Measurements from ENCODE around the gene SEMA5B. TPM values are rescaled to one million over a fixed set of nuclear protein-coding genes. Genes with fewer than 3 reads are reported as not detected.

The SEMA5B gene
- total and polyA plus RNA-seq, 2 of the 4 experiments (the other 2 are of a cell fraction) = not detected

DNA sequence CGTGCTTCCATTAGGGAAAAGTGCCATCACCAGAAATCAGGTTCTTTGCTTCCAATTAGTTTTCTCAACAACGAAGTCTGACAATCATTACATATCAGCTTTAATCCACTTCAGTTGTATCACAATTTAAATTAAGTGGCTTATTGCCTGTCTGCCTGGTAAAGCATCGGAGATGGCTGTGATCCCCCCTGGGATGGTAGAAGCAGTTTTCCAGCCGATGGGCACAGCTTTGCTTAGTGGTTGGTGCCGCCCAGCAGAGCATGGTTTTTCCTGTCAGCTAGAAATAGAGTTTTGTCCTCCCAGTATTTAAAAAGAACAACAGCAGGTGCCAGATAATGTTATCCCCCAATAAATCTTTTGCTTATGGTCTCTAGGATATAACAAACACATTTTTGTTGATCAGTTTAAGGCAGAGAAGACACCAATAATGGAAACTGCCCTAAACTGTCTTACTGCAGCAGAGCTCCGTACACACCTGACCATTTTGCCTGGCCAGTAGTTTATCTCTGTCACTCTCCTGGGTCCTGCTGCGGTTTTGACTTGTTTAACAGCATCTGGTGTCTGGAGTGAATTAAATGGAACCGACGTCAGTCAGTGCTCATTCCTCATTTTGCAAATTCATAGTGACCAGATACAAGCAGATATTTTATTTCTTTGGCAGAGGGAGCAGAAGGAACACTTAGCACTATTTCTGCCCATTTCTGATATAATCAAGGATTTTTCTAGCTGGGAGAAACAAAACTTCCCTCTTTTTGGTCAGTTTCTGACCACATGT lies 153.6 kb downstream of the SEMA5B start:
- no peaks in the 10 kb centered on the region for H3K9me3 ChIP-seq (ENCODE audit: control insufficient read depth, insufficient read depth, low read length)
- H3K9me1 ChIP-seq (ENCODE audit: insufficient read depth, low read length) = no peaks in the 10 kb centered on the region; the same call in 1 of the 2 replicates
- no peak overlapping the region for H2BK15ac ChIP-seq (ENCODE audit: low read depth, low read length)
- BruUV-seq (replicated peaks) = no TSS peak
- no peak overlapping the region for H4K8ac ChIP-seq (ENCODE audit: low read depth in 2 of 2, low read length in 2 of 2)
- no peak for TF ChIP-seq BHLHE40 (IDR thresholded peaks at IDR 0.05; ENCODE audit: low read depth, low read length)
- TF ChIP-seq, protein P1, sequence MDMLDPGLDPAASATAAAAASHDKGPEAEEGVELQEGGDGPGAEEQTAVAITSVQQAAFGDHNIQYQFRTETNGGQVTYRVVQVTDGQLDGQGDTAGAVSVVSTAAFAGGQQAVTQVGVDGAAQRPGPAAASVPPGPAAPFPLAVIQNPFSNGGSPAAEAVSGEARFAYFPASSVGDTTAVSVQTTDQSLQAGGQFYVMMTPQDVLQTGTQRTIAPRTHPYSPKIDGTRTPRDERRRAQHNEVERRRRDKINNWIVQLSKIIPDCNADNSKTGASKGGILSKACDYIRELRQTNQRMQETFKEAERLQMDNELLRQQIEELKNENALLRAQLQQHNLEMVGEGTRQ (IDR thresholded peaks at IDR 0.05; ENCODE audit: low read depth, low read length) = no peak
- TF ChIP-seq, protein P2, sequence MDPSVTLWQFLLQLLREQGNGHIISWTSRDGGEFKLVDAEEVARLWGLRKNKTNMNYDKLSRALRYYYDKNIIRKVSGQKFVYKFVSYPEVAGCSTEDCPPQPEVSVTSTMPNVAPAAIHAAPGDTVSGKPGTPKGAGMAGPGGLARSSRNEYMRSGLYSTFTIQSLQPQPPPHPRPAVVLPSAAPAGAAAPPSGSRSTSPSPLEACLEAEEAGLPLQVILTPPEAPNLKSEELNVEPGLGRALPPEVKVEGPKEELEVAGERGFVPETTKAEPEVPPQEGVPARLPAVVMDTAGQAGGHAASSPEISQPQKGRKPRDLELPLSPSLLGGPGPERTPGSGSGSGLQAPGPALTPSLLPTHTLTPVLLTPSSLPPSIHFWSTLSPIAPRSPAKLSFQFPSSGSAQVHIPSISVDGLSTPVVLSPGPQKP (IDR thresholded peaks at IDR 0.05; ENCODE audit: borderline replicate concordance, low read depth, low read length) = no peak
- H3K9ac ChIP-seq (ENCODE audit: low read depth, low read length) = no peak overlapping the region
- no peaks in the 10 kb centered on the region for H3K4me1 ChIP-seq (ENCODE audit: control insufficient read depth, insufficient read depth, low read length)
- no peaks in the 10 kb centered on the region for H3K27me3 ChIP-seq (ENCODE audit: control insufficient read depth, insufficient read depth, low read length)
- ChIA-PET CTCF (interaction anchor here (1.1 kb wide), 1 partner anchor 15 kb away, joined by 3 read pairs; no protein-coding TSS in a partner anchor), POLR2A (ENCODE audit: unreplicated experiment) (no interaction called here)
- H2BK120ac ChIP-seq (ENCODE audit: low read depth, low read length) = no peak overlapping the region
- H3K27ac ChIP-seq (ENCODE audit: insufficient read depth, low read length) = no peak overlapping the region
- no peak overlapping the region for H3K14ac ChIP-seq (replicated peaks; ENCODE audit: low read depth, low read length)
- in situ Hi-C loops (cut with MboI; ENCODE audit: low sequenced_read_pairs) (no loop called here), intact Hi-C loops (cut with micrococcal nuclease) (no loop called here), dilution Hi-C loops (cut with HindIII; ENCODE audit: low sequenced_read_pairs, unreplicated experiment) (no loop called here)
- no peaks in the 10 kb centered on the region for H3K36me3 ChIP-seq (ENCODE audit: control insufficient read depth, insufficient read depth, low read length)
- H3K56ac ChIP-seq (ENCODE audit: extremely low read depth, insufficient read depth, low read length) = no peak overlapping the region
- H3K18ac ChIP-seq (ENCODE audit: low read depth, low read length) = no peak overlapping the region
- no peaks in the 10 kb centered on the region for H4K20me1 ChIP-seq (ENCODE audit: insufficient read depth, low read length)
- ATAC-seq (ENCODE audit: low read depth) = no peak
- H3K4me3 ChIP-seq (ENCODE audit: insufficient read depth, low read depth, low read length) = no peak overlapping the region
- no peak overlapping the region for H4K91ac ChIP-seq (ENCODE audit: insufficient read depth, low read depth, low read length)
- no peaks in the 10 kb centered on the region for H3K79me1 ChIP-seq (ENCODE audit: low read depth in 1 of 2, low read length in 2 of 2)
- no peak overlapping the region for H4K5ac ChIP-seq (ENCODE audit: low read depth, low read length)
- no peak overlapping the region for H2AK5ac ChIP-seq (ENCODE audit: low read depth, low read length)
- no peak overlapping the region for H2AFZ ChIP-seq (replicated peaks; ENCODE audit: low read length, poor library complexity)
- DNase-seq = no peak
- H3K4ac ChIP-seq (ENCODE audit: low read depth, low read length) = no peak overlapping the region
- H3K23ac ChIP-seq (ENCODE audit: low read depth, low read length) = no peak overlapping the region
- no peak overlapping the region for H2AK9ac ChIP-seq (replicated peaks; ENCODE audit: low read depth, low read length, poor library complexity)
- 100% methylated on average over 1 of the region's 9 CpGs; no CpG with 5 or more reads in 1 of the 2 experiments for WGBS, 2 experiments (ENCODE audit: extremely low coverage in 2 of 2, insufficient read length in 1 of 2)
- no peak overlapping the region for H2BK20ac ChIP-seq (ENCODE audit: low read depth, low read length)
- H2BK5ac ChIP-seq (ENCODE audit: low read depth, low read length, poor library complexity, severe bottlenecking) = no peak overlapping the region
- no peak overlapping the region for H3K4me2 ChIP-seq (ENCODE audit: low read depth, low read length)

Data from IMR-90 (cell line).